BLaER1 treated with 17β-estradiol and CSF1 and Interleukin-3, amounts not matched to agents 10 nM and 100 nM (cell line): ENCODE measurements around the gene TMEM8B.

Source experiments
- H3K27ac ChIP-seq, 11 experiments: shearing (Covaris generic); formaldehyde crosslinking; 2 replicates each; pipeline ENCODE4 v1.8.1; 2022
- H3K27me3 ChIP-seq, 11 experiments: shearing (Covaris generic); formaldehyde crosslinking; 2 replicates each; pipeline ENCODE4 v1.8.1; 2022
- H3K36me3 ChIP-seq, 11 experiments: shearing (Covaris generic); formaldehyde crosslinking; 2 replicates each; pipeline ENCODE4 v1.8.1; 2022
- H3K4me1 ChIP-seq, 10 experiments: shearing (Covaris generic); formaldehyde crosslinking; 2 replicates each; pipeline ENCODE4 v1.8.1; 2022
- H3K4me2 ChIP-seq, 11 experiments: shearing (Covaris generic); formaldehyde crosslinking; 2 replicates each; pipeline ENCODE4 v1.8.1; 2022
- H3K4me3 ChIP-seq, 10 experiments: shearing (Covaris generic); formaldehyde crosslinking; 2 replicates each; pipeline ENCODE4 v1.8.1; 2022
- H3K9ac ChIP-seq, 11 experiments: shearing (Covaris generic); formaldehyde crosslinking; 2 replicates each; pipeline ENCODE4 v1.8.1; 2022
- H3K9me3 ChIP-seq, 11 experiments: shearing (Covaris generic); formaldehyde crosslinking; replicated peaks in 1 of 11; 2 replicates each; pipeline ENCODE4 v1.8.1; 2022
- H4K20me1 ChIP-seq, 11 experiments: shearing (Covaris generic); formaldehyde crosslinking; 2 replicates each; pipeline ENCODE4 v1.8.1; 2022
- Cebpa-rat ChIP-seq, 11 experiments: shearing (Covaris generic); IDR thresholded peaks; 2 replicates each; pipeline ENCODE4 v1.8.1; 2022

Gene TMEM8B

DNA sequence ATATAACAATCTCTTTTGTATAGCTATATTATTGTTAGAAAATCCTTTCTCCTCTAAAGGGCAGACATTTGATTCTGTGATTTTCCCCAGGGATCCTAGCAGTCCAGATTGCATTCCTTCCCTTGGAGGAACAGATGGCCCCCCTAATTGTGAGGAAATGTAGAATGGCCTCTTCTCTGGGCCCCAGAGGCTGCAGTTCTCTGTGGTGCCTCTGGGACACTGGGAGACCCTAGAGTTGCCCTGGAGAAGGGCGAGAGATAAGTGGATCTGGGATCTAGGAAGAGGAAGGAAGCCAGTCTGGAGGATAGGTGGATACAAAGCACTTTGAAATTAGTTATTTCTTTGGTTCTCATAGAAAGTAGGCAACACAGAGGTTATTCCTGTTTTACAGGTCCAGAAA, 12.3 kb upstream of the TMEM8B start:
- Histone ChIP-seq H3K27me3 (no peaks in the 10 kb centered on the region), H3K4me1 (peaks cover 22 to 35% (median 27%) of the 10 kb centered on the region in 10 experiments), H4K20me1 (no peaks in the 10 kb centered on the region), H3K9me3 (no peaks in the 10 kb centered on the region), H3K27ac (no peak overlapping the region), H3K36me3 (no peaks in the 10 kb centered on the region), H3K4me3 (no peak overlapping the region), H3K9ac (no peak overlapping the region), H3K4me2 (no peak overlapping the region)
- TF ChIP-seq Cebpa-rat (IDR thresholded peaks at IDR 0.05) = no peak

- no peaks in the 10 kb centered on the region for H3K36me3 ChIP-seq
- H3K4me1 ChIP-seq = peaks cover 10 to 23% (median 14%) of the 10 kb centered on the region in 10 experiments
- H3K9ac ChIP-seq = no peak overlapping the region
- H3K4me2 ChIP-seq = no peak overlapping the region
- no peaks in the 10 kb centered on the region for H3K9me3 ChIP-seq
- no peaks in the 10 kb centered on the region for H3K27me3 ChIP-seq
- TF ChIP-seq Cebpa-rat (IDR thresholded peaks at IDR 0.05) = no peak
- H3K27ac ChIP-seq = no peak overlapping the region
- H4K20me1 ChIP-seq = no peaks in the 10 kb centered on the region
- H3K4me3 ChIP-seq = no peak overlapping the region
Measured at GRCh38 chr9:35818341-35818740, 10.7 kb upstream of the TMEM8B start.

DNA sequence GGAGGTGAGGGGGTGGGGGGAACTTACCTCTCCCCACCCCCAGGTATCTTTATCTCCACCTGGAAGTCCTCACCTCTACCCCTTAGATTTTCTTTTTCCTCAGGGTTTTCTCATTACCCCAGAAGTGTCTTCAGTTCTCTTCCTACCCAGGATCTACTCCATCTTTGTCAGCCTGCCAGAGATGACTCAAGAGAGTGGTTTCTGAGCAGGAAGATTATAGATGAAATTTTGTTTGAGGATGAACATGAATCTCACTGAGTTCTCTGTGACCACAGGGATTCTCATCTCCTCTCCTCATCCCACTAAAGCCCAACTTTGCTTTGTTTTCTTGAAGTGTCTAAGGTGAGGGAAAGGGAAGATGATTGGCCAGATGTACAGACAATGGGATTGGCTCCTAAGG, 9.0 kb upstream of the TMEM8B start:
- H3K4me1 ChIP-seq = peaks cover 0 to 12% (median 3%) of the 10 kb centered on the region in 10 experiments; a peak in 5 of 20 replicates
- H3K4me2 ChIP-seq = no peak overlapping the region
- H3K36me3 ChIP-seq = no peaks in the 10 kb centered on the region
- no peak overlapping the region for H3K9ac ChIP-seq
- no peaks in the 10 kb centered on the region for H3K27me3 ChIP-seq
- no peaks in the 10 kb centered on the region for H3K9me3 ChIP-seq
- no peaks in the 10 kb centered on the region for H4K20me1 ChIP-seq
- H3K27ac ChIP-seq = no peak overlapping the region
- no peak for TF ChIP-seq Cebpa-rat (IDR thresholded peaks at IDR 0.05)
- no peak overlapping the region for H3K4me3 ChIP-seq

GRCh38 chr9:35822926-35823325, 6.1 kb upstream of the TMEM8B start:
- TF ChIP-seq Cebpa-rat (IDR thresholded peaks at IDR 0.05) = no peak
- Histone ChIP-seq H3K9me3 (no peaks in the 10 kb centered on the region), H3K36me3 (no peaks in the 10 kb centered on the region), H3K9ac (no peak overlapping the region), H3K4me2 (no peak overlapping the region), H4K20me1 (no peaks in the 10 kb centered on the region), H3K27me3 (no peaks in the 10 kb centered on the region), H3K27ac (no peak overlapping the region), H3K4me3 (no peak overlapping the region), H3K4me1 (peaks cover 0 to 14% (median 3%) of the 10 kb centered on the region in 10 experiments; a peak in 5 of 20 replicates)

DNA sequence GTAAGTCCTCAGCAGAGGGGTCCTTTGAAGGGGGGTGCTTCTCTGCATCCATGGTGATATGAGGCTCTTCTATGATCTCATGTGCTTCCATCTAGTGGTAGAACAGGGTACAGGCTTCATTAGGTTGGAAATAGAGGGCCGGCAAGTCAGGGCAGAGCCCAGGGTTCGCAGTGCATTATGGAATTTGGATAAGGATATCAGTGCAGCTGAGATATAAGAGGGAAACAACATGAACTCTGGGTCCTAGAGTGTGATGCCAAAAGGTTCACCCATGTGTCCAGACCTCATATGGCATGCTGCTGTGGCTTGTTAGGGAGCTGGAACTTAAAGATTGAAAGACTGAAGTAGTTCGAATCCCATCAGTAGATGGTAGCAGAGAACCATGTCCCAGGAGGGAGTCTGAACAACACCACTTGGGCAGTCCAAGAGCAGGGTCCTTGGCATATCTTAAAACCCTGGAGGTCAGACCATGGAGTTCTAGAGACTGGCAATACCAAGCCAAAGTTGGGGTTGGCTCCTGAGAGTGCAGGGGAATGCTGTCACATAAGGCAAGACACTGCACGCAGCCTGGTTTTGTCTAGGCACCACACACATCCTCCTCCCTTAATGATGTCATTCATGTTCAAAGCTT, 2.8 kb upstream of the TMEM8B start:
- no peak for TF ChIP-seq Cebpa-rat (IDR thresholded peaks at IDR 0.05)
- Histone ChIP-seq H3K4me3 (no peak overlapping the region), H3K4me2 (peak overlapping the region in 8 of 11 experiments; percentile 0 to 76 (median 24); a peak in 9 of 22 replicates)

DNA sequence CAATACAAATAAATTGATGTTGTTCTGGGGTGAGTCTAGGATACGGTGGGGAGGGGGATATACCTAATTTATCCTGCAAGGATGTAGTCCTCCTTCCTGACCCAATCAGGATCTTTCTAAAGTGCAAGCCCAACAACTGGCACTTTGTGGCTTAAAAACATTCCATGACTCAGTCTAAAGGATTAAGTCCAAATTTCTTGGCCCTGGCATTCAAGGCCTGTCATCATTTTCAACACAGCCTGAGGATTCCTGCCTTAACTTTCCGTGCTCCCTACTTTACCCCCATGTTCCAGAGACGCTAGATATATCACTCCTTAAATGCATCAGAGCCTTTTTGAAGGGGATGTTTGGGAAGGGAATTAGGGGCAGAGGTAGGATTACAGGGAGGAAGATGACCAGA, 1.5 kb upstream of the TMEM8B start:
- Histone ChIP-seq H4K20me1 (no peaks in the 10 kb centered on the region), H3K9ac (no peak overlapping the region), H3K36me3 (no peaks in the 10 kb centered on the region), H3K27ac (no peak overlapping the region), H3K9me3 (no peaks in the 10 kb centered on the region), H3K4me2 (no peak overlapping the region), H3K4me3 (no peak overlapping the region), H3K27me3 (peaks cover 0 to 5% (median 0%) of the 10 kb centered on the region in 11 experiments; a peak in 2 of 22 replicates), H3K4me1 (peaks cover 9 to 51% (median 32%) of the 10 kb centered on the region in 10 experiments; a peak in 19 of 20 replicates)
- TF ChIP-seq Cebpa-rat (IDR thresholded peaks at IDR 0.05) = no peak

More for the DNA sequence above, 2.8 kb upstream of the TMEM8B start:
- no peaks in the 10 kb centered on the region for H3K27me3 ChIP-seq
- no peak overlapping the region; a peak in 1 of 22 replicates for H3K9ac ChIP-seq
- H3K27ac ChIP-seq = no peak overlapping the region
- H4K20me1 ChIP-seq = no peaks in the 10 kb centered on the region
- H3K9me3 ChIP-seq = no peaks in the 10 kb centered on the region
- no peaks in the 10 kb centered on the region for H3K36me3 ChIP-seq
- H3K4me1 ChIP-seq = peaks cover 9 to 38% (median 28%) of the 10 kb centered on the region in 10 experiments; a peak in 19 of 20 replicates

GRCh38 chr9:35828716-35829083, 328 bp upstream of the TMEM8B start, which contains the start of gene FAM221B:
Gene FAM221B (minus strand): TSS chr9:35828732. CDS start chr9:35826161, 2,571 bp downstream.
- H3K27ac ChIP-seq = peak within 1 kb of the TSS in 10 of 11 experiments; percentile 69 to 87 (median 76); a peak in 20 of 22 replicates
- H3K36me3 ChIP-seq = no peaks in the 10 kb centered on the region
- H3K4me1 ChIP-seq = peaks cover 20 to 63% (median 44%) of the 10 kb centered on the region in 10 experiments

DNA sequence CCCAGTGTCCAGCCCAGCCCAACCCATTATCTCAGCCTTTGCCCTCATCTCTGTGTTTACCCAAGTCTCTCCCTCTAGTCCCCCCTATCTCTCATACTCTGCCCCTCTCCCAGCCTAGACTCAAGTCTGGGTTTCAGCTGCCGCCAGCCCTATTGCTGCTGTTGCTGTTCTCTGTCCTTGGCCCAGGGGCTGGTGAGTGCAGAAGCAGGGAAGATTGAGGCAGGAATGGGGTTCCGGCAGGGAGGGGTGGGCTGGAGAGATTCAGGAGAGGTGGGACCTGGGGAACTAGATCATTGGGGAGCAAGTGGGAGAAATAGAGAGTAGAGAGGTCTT, 702 bp downstream of the TMEM8B start:
- Histone ChIP-seq H3K36me3 (no peaks in the 10 kb centered on the region), H3K4me3 (peak overlapping the region; percentile 60 to 83 (median 70)), H3K4me1 (peaks cover 31 to 73% (median 54%) of the 10 kb centered on the region in 10 experiments), H3K4me2 (peak overlapping the region; percentile 85 to 99 (median 98)), H3K27ac (peak overlapping the region in 10 of 11 experiments; percentile 69 to 87 (median 76); a peak in 19 of 22 replicates), H3K9ac (peak overlapping the region; percentile 77 to 88 (median 83); a peak in 21 of 22 replicates), H3K27me3 (peaks cover 0 to 15% (median 0%) of the 10 kb centered on the region in 11 experiments; a peak in 3 of 22 replicates), H4K20me1 (peaks cover 0 to 4% (median 0%) of the 10 kb centered on the region in 11 experiments; a peak in 2 of 22 replicates), H3K9me3 (no peaks in the 10 kb centered on the region)
- no peak for TF ChIP-seq Cebpa-rat (IDR thresholded peaks at IDR 0.05)

More at GRCh38 chr9:35828716-35829083, 328 bp upstream of the TMEM8B start, which contains the start of gene FAM221B:
- TF ChIP-seq Cebpa-rat (IDR thresholded peaks at IDR 0.05) = no peak
- peaks cover 0 to 11% (median 0%) of the 10 kb centered on the region in 11 experiments; a peak in 2 of 22 replicates for H3K27me3 ChIP-seq
- H3K4me2 ChIP-seq = peak within 1 kb of the TSS; percentile 97 to 99 (median 99)
- peak within 1 kb of the TSS; percentile 77 to 88 (median 83); a peak in 21 of 22 replicates for H3K9ac ChIP-seq
- peaks cover 0 to 4% (median 0%) of the 10 kb centered on the region in 11 experiments; a peak in 2 of 22 replicates for H4K20me1 ChIP-seq
- peak within 1 kb of the TSS; percentile 60 to 83 (median 70) for H3K4me3 ChIP-seq
- no peaks in the 10 kb centered on the region for H3K9me3 ChIP-seq

- Histone ChIP-seq H4K20me1 (peaks cover 0 to 4% (median 0%) of the 10 kb centered on the region in 11 experiments; a peak in 2 of 22 replicates), H3K27ac (no peak overlapping the region), H3K27me3 (peaks cover 0 to 21% (median 0%) of the 10 kb centered on the region in 11 experiments; a peak in 3 of 22 replicates), H3K36me3 (peaks cover 0 to 11% (median 0%) of the 10 kb centered on the region in 11 experiments; a peak in 2 of 22 replicates), H3K9ac (no peak overlapping the region), H3K4me3 (no peak overlapping the region), H3K4me1 (peaks cover 35 to 83% (median 62%) of the 10 kb centered on the region in 10 experiments), H3K9me3 (no peaks in the 10 kb centered on the region), H3K4me2 (peak overlapping the region in 7 of 11 experiments; percentile 85 to 99 (median 99); a peak in 13 of 22 replicates)
- TF ChIP-seq Cebpa-rat (IDR thresholded peaks at IDR 0.05) = no peak
Measured at GRCh38 chr9:35831040-35831439, 2.0 kb downstream of the TMEM8B start.
